GM21447 (cell line): Measurements from ENCODE around the gene WFIKKN2.

Experiments used
- ATAC-seq: cut with Tn5 transposase; IDR thresholded peaks from one replicate; pipeline ENCODE4 v1.9.1; 2021; ENCODE audit not compliant: unreplicated experiment

The WFIKKN2 gene

DNA sequence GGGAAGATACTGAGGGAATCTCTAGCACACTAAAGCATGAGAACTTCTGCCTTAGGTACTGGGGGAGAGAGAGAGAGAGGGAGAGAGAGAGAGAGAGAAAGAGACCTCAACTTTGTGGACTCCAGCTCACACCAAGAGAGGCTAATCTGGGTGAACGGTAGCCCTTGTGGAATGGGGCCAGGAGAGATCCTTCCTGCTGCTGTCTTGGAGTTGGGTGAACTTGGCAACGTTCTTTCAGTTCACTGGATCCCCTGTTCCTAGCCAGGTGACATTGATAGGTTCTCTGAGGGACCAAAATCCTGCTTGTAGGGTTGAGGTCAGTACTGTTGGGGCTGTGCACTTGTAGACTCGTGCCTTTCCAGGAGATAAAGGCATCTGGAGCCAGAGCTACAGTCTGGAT is 26.5 kb upstream of the WFIKKN2 start:
- no peak for ATAC-seq

DNA sequence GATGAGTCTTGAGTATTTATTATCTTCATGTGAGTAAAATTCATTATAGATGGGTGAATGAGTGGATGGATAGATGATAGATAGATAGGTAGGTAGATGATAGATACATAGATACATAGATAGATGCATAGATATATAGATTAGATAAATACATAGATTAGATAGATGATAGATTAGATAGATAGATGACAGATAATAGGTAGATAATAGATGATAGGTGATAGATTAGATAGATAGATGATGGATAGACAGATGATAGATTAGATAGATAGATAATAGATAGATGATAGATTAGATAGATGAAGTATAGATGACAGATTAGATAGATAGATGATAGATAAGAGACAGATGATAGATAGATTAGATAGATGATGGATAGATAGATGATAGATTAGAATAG is 21.8 kb upstream of the WFIKKN2 start:
- no peak for ATAC-seq

DNA sequence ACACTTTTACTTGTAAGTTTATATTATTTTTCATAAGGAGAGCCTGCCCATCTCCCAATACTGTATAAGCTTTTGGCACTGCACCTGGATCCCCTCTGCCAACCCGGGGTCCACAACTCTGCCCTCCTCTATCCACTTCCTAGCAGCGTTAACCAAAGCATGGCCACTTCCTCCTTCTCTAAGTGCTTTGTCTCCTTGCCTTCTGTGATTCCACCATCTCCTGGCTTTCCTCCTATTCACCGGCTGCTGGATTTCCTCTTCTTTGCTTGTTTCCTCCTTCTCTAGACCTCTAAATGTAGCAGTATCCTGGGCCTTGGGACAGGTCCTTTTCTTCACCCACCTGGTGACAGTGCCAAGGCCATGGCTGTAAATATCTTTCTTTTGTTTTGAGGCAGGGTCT is 20.0 kb upstream of the WFIKKN2 start:
- ATAC-seq: no peak

- no peak for ATAC-seq
These were observed 19.1 kb upstream of the WFIKKN2 start for GRCh38 chr17:50816271-50816670.

DNA sequence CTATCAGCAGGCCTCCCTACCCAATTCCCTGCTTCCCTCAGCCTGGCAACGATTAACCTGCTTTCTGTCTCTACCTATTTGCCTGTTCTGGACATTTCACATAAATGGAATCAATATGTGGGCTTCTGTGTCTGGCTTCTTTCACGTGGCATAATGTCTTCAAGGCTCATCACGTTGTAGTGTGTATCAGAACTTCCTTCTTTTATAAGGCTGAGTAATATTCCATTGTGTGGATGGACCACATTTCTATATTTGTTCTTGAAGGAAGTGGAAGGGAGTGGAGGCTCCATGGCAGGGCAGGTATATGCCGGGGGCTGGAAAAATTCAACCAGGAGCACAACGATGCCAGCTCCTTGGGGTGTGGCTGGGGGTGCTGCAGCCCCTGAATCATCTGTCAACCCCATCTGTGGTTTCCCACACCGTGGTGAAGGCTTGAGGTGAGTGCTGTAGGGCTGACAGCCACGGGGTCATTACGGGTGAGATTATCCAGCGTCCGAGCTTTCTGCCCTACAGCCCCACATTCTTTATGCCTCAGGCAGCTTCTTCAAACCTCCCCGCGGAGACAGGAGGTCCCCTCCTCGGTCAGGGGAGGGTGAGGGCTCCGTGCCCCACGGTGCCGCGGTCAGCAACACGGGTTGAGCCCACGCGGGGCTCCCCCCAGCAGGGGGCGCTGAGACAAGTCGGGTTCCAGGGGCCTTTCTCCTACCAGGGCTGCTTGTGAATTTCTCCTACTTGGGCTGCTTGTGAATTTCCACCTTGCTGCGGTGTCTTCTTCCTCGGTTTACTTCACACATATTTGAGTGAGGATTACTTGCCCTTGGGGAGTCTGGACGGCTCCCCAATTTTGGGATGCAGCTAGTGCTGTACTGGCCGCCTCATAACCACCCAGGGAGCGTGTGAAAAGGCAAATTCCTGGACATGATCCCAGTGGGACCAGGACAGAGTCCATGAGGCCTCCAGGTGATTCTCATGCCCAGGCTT is 18.3 kb upstream of the WFIKKN2 start:
- ATAC-seq: no peak

- no peak for ATAC-seq
These were observed 17.5 kb upstream of the WFIKKN2 start for GRCh38 chr17:50817838-50818237.

DNA sequence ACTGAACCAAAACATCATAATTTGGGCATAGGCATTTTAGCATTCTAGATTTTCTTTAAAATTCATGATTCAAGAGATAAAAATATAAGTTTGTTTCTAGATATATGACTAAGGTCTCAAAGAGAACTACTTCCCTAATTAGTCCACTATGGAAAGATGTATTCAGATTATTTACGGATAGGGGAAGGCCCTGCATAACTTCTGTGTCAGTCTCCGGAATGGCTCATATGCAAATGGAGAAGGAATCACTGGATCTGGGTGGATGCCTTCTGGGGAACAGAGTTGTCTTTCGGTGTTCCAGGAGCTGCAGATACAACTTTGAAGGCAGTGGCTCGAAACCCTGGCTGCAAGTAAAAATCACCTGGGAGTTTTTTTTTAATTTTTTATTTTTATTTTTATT is 17.1 kb upstream of the WFIKKN2 start:
- no peak for ATAC-seq

DNA sequence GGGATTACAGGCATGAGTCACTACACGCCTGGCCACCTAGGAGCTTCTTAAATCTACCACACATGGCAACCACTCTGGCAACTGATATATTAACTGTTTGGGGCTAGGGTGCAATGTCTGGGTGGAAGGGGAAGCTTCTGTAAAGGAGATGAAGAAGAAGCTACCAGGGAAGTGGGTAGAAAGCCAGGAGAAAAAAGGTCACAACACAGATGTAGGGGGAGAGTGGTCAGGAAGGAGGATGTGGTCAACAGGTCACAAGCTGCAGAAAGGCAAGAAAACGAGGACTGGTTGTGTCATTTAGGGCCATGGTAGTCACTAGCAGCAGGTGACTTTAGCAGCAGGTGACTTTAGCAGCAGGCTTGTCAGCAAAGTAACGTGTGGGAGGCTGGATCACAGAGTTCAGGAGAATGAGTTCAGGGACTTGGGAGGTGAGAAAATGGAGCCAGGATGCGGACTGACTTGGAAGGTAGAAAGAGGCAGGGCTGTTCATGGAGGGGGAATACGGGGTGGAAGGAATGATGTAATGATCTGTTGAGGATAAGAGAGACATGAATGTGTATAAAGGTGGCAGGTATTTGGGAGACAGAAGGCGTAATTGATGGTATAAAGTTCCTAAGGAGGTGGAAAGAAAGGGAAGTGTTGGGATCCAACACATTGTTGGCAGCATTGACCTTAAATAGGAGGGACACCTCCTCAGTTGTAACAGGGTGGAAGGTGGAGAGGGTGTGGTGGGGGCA is 16.3 kb upstream of the WFIKKN2 start:
- no peak for ATAC-seq

- ATAC-seq: no peak
These were observed 14.7 kb upstream of the WFIKKN2 start for GRCh38 chr17:50820651-50821050.

DNA sequence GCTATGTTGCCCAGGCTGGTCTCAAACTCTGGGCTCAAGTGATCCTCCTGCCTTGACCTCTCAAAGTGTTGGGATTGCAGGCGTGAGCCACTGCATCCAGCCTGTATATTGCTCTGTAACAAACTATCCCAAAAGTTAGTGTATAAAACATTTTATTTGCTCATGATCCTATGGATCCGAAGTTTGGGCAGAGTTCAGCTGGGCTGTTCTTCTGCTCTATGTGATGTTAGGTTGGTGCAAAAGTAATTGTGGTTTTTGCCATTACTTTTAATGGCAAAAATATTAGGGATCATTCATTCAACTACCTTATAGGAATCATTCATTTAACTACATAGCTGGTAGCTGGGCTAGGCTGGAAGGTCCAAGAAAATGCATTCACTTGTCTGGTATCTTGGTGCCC is 12.8 kb upstream of the WFIKKN2 start:
- no peak for ATAC-seq

DNA sequence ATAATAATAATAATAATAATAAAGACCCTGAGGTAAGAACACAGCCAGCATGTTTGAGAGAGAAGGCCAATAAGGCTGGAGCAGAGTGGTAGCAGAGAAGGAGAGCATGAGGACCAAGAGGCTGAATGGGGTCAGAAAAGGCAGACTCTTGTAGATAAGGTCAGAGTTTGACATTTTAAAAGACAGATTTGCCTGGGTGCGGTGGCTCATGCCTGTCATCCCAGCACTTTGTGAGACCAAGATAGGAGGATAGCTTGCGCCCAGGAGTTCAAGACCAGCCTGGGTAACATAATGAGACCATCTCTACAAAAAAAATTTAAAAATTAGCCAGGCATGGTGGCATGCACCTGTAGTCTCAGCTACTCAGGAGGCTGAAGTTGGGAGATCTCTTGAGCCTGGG is 11.0 kb upstream of the WFIKKN2 start:
- ATAC-seq: no peak

DNA sequence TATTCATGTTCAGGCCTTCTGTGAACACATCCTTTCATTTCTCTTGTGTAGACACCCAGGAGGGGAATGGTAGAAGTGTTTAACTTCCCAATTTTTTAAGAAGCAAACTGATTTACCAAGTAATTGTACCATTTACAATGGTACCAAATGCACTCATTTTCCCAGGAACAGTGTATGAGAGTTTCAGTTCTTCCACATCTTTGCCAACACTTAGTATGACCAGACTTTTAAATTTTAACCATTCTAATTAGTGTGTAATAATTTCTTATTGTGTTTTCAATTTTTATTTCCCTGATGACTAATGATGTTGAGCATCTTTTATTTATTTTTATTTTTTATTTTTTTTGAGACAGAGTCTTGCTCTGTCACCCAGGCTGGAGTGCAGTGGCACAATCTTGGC is 10.2 kb upstream of the WFIKKN2 start:
- ATAC-seq: no peak

- ATAC-seq: peak; percentile 89
These were observed 6.7 kb upstream of the WFIKKN2 start for GRCh38 chr17:50828508-50829170.

DNA sequence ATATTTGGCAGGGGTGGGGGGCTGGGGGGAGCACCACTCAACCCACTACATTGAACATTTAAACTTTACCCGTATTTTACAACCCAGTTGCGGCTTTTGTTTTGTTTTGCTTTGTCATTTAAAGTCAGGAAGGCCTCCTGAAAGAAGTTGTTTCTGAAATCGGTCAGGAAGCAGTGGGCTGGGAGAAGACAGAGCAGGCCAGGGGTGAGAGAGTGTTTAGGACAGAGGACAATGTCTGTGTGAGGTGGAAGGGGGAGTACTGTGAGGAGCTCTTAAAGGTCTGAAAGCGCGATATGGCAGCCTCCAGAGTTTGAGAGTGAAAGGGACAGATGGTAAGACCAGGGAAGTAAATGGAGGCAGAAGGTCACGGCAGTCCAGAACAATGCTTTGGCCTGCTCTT is 6.1 kb upstream of the WFIKKN2 start:
- ATAC-seq: no peak

DNA sequence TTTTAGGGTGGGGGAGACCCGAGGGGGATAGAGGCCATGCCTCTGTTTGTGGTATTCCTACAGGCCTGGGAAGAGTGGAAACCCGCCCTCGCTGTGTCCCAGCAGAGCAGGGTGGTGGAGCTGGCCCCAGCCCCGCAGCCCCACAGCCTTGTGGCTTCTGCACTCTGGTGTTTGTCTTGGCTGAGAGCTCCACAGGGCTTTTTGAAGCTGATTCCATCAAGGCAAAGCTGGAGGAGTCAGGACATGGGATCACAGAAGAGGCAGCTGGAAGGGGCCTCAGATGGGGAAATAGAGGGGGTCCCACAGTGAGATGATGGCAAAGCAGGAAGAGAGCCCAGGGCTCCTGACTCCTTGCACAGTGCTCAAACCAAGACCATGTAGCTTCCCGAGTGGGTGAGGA is 5.0 kb upstream of the WFIKKN2 start:
- no peak for ATAC-seq

DNA sequence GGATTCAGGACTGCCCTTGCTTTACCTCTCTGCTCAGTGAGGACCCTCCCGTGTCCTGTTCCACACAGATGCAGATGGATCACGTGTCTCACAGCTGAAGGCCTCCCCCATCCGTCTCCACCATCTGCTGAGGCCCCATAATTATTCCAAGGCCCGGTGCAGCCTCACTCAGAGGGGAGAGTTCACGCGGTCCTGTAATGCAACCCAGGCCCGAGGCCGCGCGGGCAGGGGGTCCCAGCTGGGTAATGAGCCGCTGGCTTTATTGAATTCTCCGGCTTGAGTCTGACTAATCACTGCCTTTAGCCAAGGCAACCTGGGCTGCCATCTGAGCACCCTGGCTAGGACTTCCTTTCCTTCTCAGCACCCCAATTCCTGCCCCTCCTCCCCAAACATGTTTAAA is 4.4 kb upstream of the WFIKKN2 start:
- ATAC-seq: no peak

GRCh38 chr17:50831471-50831928 is 3.9 kb upstream of the WFIKKN2 start:
- no peak for ATAC-seq

GRCh38 chr17:50832267-50832863 is 3.0 kb upstream of the WFIKKN2 start:
- ATAC-seq: no peak

GRCh38 chr17:50832864-50833381 is 2.5 kb upstream of the WFIKKN2 start:
- ATAC-seq: no peak

DNA sequence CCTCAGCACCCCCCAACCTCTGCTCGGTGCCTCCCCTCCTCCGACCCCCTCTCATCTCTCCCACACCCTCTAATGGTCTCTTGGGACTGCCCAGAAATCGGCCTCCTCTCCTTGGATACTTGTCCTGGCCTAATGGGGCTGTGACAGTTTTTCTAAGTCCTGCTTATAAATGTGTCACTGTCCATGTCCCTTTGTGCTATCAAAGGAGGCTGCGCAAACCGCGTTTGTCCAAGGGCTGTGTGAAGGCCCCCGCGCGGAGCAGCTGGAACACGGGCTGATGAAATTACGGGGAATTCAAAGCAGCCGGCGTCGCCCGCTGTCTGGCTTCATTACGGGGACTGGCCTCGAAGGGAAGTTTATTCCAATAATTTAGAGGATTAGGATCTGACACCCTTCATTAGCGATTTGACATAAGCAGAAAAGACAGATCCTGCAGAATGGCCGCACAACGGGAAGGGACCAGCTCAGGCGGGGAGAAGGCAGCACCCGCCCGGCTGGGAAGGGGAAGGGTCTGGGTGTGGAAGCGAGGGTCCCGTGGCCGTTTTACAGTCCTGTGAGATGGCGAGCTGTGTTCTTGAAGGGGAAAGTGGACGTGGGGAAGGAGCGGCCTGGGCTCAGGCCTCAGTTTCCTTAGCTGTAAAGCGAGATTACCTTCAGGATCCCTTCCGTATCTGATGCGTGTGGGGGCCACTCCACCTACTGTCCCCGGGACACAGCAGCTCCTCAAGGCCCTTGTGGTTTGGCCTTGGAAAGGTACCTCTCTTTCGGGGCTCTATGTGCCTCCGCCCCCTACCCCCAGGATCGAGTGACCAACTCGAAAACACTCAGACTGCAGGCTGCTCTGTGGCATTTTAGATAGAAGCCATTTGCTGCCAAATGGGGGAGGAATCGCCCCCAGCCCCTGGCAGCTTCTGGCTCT is 1.6 kb upstream of the WFIKKN2 start:
- ATAC-seq: no peak
